HG02798 (cell line): ENCODE measurements around the gene UPK2.
"Not testable (repeated sequence)": the region's sequence is repeated elsewhere in the genome, so short reads cannot be mapped to it uniquely, and the experiment has no call there.

Experiments used
- ATAC-seq: cut with Tn5 transposase; IDR thresholded peaks from one replicate; pipeline ENCODE4 v1.9.1; 2021; ENCODE audit warnings: mild to moderate bottlenecking; ENCODE audit not compliant: unreplicated experiment, poor library complexity

Gene UPK2

DNA sequence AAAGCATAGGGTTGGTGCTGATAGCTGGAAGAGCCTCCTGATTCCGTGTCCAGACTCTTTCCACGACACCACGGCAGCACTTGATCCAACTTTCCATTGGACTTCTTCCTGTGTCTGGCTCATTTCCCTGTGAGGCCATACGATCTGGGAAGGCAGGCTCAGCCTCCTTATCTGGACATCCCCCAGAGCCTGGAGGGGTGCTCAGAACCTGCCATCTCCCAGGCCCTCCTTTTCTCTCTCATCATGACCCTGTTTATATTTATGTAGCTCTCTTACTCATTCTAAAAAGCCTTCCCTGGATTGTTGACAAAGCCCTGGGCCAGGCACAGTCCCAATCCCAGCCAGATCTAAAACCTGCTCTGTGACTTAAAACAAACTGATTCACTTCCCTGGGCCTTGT lies 22.6 kb upstream of the UPK2 start:
- no peak for ATAC-seq

DNA sequence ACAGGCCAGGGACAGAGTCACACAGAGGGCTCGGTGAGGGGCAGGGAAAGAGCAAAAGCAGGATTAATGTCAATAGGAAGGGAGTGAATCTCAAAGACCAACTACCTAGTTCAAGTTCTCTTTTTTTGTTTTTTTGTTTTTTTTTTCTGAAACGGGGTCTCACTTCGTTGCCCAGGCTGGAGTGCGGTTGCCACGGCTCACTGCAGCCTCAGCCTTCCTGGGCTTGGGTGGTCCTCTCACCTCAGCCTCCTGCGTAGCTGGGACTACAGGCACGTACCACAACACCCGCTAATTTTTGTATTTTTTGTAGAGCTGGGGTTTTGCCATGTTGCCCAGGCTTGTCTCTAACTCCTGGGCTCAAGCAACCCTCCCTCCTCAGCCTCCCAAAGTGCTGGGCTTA lies 20.7 kb upstream of the UPK2 start:
- ATAC-seq = no peak

DNA sequence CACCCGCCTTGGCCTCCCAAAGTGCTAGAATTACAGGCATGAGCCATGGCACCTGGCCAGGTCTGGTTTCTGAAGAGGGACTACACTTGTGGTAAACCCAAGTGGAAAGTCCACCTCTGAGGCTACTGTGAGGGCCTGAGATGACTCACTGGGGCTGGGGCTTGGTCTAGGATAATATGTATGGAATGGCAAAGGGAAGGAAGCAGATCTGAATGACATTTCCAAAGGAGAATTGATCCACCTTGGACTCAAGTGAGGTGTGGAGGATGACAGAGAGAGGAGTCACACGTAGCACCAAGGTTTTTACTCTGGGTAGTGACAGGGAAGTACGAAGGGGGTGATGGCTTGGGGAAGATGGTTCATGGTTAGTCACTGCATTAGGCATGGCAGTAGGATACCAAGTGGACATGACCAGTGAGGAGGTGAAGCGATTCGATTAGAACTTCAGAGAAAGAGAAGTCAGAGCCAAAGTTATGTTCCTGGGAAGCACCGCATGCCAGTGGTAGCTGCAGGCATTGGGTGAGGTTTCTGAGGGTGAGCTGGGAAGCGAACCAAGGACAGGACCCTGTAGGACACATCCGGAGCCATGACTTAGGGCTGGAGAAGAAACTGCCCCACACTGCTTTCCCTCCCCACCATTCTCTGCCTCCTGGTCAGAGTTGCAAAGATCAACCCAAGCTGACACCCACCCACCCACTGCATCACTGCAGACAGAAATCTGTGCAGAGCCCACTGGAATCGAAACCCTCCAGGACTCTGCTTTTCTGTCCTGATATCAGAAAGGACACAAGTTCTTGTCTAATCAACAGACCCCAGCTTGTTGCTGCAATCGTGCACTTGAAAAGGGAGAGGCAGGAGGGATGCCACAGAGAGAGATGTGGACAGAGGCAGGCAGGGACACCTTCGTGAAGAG lies 17.4 kb upstream of the UPK2 start:
- no peak for ATAC-seq

DNA sequence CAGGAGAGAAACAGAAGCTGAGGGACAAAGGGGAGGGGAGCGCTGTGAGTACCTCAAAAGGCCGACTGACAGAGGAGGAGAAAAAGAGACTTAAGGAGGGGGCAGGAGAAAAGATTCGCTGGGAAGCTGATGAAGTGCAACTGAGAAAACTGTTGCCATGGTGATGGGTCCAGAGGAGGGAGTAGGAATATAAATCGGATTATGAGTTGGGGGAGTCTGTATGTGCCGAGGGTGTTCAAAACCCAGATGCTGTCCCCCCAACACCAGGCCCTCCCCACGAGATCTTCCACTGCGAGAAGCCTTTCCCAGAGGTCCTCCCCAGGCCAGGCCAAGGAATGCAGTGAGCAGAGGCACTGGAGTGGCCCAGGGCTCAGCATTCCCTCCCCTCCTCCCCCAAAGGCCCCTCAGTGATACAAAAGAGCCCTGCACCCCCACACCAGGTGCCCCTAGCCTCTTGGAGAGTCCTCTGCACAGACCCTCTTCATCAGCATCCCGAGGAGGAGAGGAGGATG lies 16.6 kb upstream of the UPK2 start:
- no peak for ATAC-seq

DNA sequence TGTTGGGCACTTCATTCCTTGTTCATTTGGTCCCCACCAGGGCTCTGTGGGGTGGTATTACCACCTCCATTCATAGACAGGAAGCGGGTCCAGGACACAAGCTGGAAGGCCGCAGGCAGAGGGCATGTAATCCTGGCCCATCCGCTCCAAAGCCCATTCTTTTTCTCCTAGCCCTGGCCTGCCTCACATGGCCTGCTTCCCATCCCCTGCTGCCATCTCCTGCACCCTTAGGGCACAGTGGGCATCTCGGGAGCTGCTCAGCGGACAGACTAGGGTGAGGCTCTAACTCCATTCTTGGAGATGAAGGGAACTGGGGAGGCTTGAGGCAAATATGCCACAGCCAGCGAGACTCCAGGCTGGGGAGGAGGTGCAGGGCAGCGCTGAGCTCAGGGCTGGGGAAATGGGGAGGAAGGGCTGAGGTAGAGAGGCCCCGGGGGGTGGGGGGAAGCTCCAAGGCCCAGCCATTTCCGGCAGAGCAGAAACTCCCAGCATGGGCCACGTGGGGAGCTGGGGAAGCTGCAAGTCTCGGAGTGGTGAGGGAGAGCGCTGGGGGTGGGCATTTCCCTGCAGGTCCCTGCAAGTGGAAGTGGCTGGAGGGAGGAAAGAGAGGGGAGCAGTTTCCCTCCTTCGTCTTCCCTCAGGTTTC lies 16.0 kb upstream of the UPK2 start:
- no peak for ATAC-seq

DNA sequence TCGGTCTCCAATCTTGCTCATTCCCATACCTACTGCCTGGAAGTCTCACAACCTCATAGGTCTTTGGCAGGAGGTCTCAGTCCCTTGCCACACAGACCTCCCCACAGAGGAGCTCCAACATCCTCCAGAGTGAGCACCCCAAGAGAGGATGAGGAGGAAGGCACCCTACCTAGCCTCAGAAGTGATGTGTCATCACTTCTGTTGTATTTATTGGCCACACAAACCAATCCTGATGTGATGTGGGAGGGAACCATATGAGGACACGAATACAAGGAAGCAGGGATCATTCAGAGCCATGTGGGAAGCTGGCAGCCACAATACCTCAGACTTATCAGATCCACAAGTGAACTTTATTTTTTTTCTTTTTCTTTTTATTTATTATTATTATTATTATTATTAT lies 9.0 kb upstream of the UPK2 start:
- no peak for ATAC-seq

DNA sequence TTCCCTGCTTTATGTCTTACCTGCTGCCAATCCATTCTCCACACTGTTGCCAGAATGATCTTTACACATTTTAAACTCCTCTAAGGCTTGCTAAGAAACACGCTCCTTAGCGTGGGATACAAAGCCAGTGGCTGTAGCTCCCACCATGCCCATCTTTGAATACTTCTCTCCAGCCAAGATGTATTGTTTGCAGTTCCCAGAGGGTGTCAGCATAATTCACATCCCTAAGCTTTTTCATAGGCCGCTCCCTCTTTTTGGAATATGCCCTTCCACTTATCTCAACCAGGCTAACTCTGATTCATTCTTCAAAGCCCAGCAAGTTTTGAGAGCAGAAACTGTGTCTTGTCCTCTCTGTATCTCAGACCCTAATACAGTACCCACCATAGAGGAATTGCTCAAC lies 8.1 kb upstream of the UPK2 start:
- ATAC-seq = no peak

DNA sequence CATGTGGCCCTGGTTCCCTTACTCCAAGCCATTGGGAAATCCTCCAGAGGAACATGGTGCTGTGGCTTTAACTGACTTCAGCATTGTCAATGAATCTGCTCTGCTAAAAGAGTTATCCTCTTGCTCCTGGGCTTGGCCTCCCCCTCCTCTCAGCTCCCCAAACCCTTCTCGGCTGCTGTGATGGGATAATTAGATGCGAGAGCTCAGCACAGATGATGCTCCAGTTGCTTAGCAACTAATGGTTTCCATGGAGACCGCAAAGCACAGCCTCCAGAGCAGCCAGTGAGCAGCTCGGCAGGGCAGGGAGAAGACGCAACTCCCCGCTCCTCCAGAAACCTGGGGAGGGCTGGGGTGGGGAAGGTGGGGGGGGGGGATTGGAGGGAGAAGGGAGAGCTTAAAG lies 2.8 kb upstream of the UPK2 start:
- ATAC-seq = no peak

DNA sequence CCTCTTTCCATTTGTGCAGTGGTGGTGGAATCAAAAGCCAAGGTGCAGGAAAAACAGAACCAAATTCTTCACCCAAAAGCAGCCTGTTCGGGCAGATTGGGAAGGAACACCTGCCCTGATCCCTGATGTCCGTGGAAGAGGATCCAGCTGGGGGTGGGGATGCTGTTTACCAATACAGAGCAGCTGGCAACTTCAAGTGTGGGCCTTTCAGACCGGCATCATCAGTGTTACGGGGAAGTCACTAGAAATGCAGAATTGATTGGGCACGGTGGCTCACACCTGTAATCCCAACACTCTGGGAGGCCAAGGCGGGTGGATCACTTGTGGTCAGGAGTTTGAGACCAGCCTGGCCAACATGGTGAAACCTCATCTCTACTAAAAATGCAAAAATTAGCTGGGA lies 2.1 kb upstream of the UPK2 start:
- not testable (repeated sequence) for ATAC-seq

DNA sequence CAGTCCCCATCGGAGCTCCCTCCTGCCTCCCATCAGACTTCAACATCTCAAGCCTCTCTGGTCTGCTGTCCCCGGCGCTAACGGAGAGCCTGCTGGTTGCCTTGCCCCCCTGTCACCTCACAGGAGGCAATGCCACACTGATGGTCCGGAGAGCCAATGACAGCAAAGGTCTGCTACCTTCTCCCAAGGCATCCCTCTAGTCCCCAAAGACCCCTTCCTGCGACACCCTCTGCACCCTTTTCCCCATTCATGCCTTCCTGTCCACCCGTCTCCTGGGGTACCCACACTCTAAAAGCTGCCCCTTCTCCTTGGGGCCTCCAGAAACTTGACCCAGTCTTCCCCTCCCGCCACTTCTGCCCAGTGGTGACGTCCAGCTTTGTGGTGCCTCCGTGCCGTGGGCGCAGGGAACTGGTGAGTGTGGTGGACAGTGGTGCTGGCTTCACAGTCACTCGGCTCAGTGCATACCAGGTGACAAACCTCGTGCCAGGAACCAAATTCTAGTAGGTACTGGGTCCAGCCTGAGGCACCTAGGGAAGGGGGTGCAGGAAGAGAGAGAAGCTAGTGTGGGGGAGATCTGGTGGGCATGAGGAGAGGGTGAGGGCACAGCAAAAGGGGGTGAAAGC lies 860 bp downstream of the UPK2 start:
- ATAC-seq = no peak

DNA sequence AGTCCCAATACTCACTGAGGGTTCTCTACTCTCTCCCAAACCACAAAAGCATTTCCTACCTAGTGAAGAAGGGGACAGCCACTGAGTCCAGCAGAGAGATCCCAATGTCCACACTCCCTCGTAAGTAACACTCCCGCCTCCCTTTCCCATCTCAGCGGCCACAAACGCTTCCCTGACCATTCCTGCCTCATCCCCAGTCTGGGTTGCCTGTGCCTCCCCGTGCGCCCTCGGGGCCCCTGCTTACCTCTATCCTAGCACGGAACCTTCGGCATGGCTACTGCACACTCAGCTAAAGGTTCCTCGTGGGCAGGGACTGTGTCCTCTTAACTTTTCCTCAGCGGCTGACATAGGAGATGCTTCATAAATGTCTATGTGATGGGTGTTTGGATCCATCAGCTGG lies 1.5 kb downstream of the UPK2 start:
- ATAC-seq = no peak

DNA sequence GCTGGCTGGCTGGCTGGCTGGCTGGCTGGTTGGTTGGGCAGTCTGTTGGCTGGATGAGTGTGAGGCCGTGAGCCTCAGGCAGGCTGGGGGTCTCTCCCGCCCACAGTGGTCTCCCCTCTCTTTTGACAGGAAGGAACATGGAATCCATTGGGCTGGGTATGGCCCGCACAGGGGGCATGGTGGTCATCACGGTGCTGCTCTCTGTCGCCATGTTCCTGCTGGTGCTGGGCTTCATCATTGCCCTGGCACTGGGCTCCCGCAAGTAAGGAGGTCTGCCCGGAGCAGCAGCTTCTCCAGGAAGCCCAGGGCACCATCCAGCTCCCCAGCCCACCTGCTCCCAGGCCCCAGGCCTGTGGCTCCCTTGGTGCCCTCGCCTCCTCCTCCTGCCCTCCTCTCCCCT lies 1.9 kb downstream of the UPK2 start:
- no peak for ATAC-seq

DNA sequence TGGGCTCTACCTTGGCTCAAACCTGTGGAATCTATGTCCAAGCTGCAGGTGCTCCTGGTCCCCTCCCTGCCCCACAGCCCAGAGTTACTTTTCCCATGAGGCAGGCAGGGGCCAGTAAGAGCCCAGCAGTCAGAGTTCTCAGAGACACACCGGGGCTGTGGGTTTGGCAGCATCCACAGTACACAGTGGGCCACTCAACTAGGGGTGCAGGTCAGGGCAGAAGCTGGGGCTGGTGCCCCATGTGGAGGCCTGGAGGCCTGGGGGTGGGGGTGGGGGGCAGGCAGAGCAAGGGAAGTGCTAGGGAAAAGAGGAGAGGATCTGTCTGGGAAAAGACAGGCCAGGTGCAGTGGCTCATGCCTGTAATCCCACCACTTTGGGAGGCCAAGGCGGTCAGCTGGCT lies 2.5 kb downstream of the UPK2 start:
- ATAC-seq = no peak

DNA sequence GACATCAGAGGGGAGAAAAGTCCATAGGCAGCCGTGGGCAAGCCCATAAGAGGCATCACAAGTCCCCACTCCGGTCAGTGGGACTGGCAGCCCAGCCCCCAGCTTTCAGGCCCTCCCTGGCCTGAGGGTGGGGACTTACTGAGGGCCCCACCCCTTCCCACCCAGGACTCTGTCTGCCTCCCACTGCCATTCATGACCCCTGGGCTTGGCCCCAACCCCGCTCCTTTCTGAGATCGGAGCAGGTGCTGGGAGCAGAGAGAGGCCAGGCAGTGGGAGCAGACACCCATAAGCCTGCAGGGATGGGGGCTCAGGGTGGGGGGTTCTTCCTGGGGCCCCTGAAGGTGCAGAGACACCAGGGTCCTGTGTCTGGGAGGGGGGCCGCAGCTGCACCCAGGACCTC lies 5.1 kb downstream of the UPK2 start:
- no peak for ATAC-seq

DNA sequence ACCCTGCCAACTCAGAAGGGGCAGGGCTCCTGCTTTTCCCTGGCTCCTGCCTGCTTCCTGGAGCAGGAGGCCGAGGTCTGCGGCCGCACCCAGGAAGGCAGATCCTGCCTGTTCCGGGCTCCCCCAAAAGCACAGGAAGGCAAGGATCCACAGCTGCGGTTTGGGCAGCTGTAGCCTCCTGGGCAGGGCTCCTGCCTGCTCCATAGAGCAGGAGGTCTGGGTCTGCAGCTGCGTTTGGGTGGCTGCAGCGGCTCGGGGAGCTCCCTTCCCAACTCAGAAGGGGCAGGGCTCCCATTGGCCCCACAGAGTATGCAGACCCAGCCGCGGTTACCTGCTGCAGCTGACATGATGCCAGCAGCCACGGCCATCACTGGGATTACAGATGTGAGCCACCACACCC lies 5.5 kb downstream of the UPK2 start:
- no peak for ATAC-seq

DNA sequence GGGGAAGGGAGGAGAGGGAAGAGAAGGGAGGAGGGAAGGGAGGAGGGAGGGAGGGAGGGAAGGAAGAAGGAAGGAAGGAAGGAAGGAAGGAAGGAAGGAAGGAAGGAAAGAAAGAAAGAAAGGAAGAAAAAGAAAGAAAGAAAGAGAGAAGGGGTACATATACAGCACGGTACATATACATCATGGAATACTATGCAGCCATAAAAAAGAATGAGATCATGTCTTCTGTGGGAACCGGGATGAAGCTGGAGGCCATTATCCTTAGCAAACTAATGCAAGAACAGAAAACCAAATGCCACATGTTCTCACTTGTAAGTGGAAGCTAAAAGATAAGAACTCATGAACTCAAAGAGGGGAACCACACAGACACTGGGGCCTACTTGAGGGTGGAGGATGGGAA lies 13.4 kb downstream of the UPK2 start:
- not testable (repeated sequence) for ATAC-seq

DNA sequence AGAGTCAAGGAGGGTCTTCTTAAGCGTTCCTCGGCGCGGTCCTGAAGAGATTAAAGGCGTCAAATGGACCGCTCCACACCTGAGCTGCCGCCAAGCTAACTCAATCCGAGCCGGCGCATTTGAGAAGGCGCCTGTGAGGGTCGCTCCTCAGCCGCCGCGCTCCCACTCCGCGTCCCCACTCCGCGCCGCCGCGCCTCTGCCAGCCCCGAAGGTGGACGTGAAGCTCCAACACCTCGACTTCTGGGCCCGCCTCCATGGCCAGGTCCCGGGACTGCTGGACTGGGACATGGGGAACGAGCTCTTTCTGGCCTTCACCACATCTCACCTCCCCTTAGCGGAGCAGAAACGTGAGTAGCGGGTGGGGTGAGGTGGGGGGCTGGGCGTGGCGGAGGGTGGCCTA lies 15.5 kb downstream of the UPK2 start, which contains the start of gene FOXR1:
TSS of gene FOXR1 (plus strand) at position 116 of the 400 bp plus-strand sequence. CDS start at position 287, 171 bp downstream.
- ATAC-seq = no peak

DNA sequence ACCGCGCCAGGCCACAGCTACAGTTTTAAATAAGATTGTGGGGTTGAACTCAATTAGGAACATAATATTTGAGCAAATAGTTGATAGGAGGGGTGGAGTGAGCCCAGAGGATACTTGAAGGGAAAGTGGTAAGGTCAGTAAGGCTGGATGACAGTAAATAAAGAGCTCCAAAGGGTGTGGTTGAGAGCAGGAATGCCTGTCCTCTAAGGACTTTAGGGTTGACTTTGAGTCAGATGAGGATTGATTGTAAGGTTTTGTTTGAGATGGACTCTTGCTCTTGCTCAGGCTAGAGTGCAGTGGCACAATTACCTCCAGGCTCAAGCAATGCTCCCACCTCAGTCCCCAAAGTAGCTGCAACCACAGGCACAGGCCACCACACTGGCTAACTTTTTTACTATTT lies 17.9 kb downstream of the UPK2 start:
- ATAC-seq = no peak

DNA sequence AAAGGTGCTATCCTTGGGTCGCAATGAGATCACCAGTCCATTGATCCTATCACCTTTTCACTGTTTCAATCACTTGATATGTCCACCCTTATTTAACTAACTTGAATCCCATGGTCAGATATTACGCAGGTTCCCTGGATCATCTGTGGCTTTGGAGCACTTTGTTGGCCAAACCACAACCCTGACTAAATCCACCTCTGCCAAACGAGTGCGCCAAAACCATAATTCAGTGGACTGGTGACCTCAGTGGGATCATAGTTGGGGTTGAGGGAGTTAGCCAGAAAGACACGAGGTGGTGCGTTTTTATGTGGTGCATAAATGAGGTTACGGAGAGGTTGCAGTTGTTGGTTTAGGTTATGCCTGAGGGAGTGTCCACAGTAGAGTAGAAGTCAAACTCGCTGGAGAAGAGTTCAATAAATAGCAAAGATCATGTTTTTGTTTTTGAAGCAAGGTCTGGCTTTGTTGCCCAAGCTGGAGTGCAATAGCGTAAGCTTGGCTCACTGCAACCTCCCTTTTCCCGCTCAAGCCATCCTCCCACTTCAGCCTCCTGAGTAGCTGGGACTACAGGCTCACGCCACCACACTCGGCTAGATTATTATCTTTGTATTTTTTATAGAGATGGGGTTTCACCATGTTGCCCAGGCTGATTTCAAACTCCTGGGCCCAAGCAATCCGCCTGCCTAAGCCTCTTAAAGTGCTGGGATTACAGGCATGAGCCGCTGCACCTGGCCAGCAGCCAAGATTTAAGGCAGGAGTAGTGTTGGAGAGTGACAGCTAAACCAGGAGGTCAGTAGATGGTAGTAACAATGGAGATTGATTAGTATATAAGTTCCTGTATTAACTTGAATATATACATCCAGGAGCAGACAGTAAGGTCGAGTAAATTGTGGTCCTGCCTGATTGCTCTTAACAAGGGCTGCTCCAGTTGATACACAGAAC lies 19.9 kb downstream of the UPK2 start:
- ATAC-seq = no peak

DNA sequence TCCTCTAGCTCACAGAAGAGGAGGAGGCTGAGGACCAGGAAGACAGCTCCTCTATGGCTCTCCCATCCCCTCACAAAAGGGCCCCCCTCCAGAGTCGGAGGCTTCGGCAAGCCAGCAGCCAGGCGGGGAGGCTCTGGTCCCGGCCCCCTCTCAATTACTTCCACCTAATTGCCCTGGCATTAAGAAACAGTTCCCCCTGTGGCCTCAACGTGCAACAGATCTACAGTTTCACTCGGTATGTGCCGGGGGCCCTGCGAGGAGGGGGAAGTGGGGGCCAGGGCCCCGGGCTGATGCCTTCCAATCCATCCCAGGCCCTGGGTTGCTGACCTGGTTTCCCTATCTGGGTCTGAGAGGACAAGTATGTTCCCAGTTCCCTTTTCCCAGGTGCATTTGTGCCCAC lies 23.3 kb downstream of the UPK2 start:
- ATAC-seq = no peak
